Immature natural killer cell (primary cell): ENCODE data around the gene GPRASP2. TPM values are rescaled to one million over a fixed set of nuclear protein-coding genes. Genes with fewer than 3 reads are reported as not detected.
A peak's percentile ranks its signal among the peaks of the same experiment; 100 is the strongest.
"Not testable (repeated sequence)": the region's sequence is repeated elsewhere in the genome, so short reads cannot be mapped to it uniquely, and the experiment has no call there.

ENCODE experiments used
- DNase-seq, 3 donors: peaks; one replicate each; pipeline ENCODE4 v3.0.0; 2022; ENCODE audit warnings: mixed read lengths in 1 of 3
- H3K27ac Mint-ChIP-seq, 6 donors: one replicate each; pipeline ENCODE4 v1.8.0; 2020; ENCODE audit warnings: mixed read lengths in 6 of 6, mild to moderate bottlenecking in 5 of 6, inconsistent platforms in 4 of 6, moderate library complexity in 3 of 6
- H3K27me3 Mint-ChIP-seq, 3 donors: one replicate each; pipeline ENCODE4 v1.8.0; 2020 to 2021; ENCODE audit warnings: low read depth in 3 of 3, mild to moderate bottlenecking in 3 of 3, mixed read lengths in 3 of 3, moderate library complexity in 3 of 3, inconsistent platforms in 1 of 3
- H3K36me3 Mint-ChIP-seq, 3 donors: one replicate each; pipeline ENCODE4 v1.8.0; 2020; ENCODE audit warnings: mixed read lengths in 3 of 3, inconsistent platforms in 2 of 3, mild to moderate bottlenecking in 2 of 3
- H3K4me1 Mint-ChIP-seq, 2 donors: one replicate each; pipeline ENCODE4 v1.8.0; 2020; ENCODE audit warnings: inconsistent platforms in 2 of 2, mild to moderate bottlenecking in 2 of 2, mixed read lengths in 2 of 2, moderate library complexity in 1 of 2
- H3K4me3 Mint-ChIP-seq, 5 donors: one replicate each; pipeline ENCODE4 v1.8.0; 2020; ENCODE audit warnings: mild to moderate bottlenecking in 5 of 5, mixed read lengths in 5 of 5, inconsistent platforms in 3 of 5, moderate library complexity in 3 of 5
- H3K9me3 Mint-ChIP-seq, 6 donors: one replicate each; pipeline ENCODE4 v1.8.0; 2020; ENCODE audit warnings: mild to moderate bottlenecking in 6 of 6, mixed read lengths in 6 of 6, inconsistent platforms in 4 of 6, moderate library complexity in 3 of 6
- polyA plus RNA-seq, 3 donors: library from polyadenylated mRNA; unstranded; fragments of 300-500 nt; fragmentation: Illumina TruSeq; gene quantifications; one replicate each; pipeline ENCODE4 v1.2.3, GENCODE V29; 2021

The GPRASP2 gene
- polyA plus RNA-seq, 3 donors from 2014 or later, result 0.84 to 3.7 (median 0.99) TPM

DNA sequence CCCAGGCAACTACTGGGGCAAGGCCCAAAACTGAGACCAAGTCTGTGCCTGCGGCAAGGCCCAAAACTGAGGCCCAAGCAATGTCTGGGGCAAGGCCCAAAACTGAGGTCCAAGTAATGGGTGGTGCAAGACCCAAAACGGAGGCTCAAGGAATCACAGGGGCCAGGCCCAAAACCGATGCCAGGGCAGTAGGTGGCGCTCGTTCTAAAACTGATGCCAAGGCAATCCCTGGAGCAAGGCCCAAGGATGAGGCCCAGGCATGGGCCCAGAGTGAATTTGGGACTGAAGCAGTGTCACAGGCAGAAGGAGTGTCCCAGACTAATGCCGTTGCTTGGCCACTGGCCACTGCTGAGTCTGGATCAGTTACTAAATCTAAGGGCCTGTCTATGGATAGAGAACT lies 2.7 kb downstream of the GPRASP2 start:
- H3K36me3 Mint-ChIP-seq, result no peaks in the 10 kb centered on the region
- no peak overlapping the region for H3K27ac Mint-ChIP-seq
- H3K27me3 Mint-ChIP-seq, result peaks cover 0 to 12% (median 2%) of the 10 kb centered on the region in 3 donors
- H3K4me1 Mint-ChIP-seq, result peaks cover 5 to 11% of the 10 kb centered on the region in 2 donors
- H3K4me3 Mint-ChIP-seq, result no peak overlapping the region
- H3K9me3 Mint-ChIP-seq, result no peaks in the 10 kb centered on the region
- no peak for DNase-seq

GRCh38 chrX:102715967-102716366 lies 3.7 kb downstream of the GPRASP2 start:
- Mint-ChIP-seq H3K27me3 (peaks cover 0 to 12% (median 5%) of the 10 kb centered on the region in 3 donors), H3K4me3 (no peak overlapping the region), H3K9me3 (no peaks in the 10 kb centered on the region), H3K36me3 (no peaks in the 10 kb centered on the region), H3K27ac (no peak overlapping the region), H3K4me1 (peaks cover 14 to 21% of the 10 kb centered on the region in 2 donors)
- DNase-seq, result no peak

GRCh38 chrX:102720237-102721168 lies 8.3 kb downstream of the GPRASP2 start, which contains the start of gene GPRASP3:
Gene GPRASP3, plus strand, starts transcription at chrX:102720743. Its CDS starts 28,253 bp downstream, at chrX:102748996.
- H3K4me3 Mint-ChIP-seq, result peak within 1 kb of the TSS; percentile 88 to 98 (median 93)
- no peaks in the 10 kb centered on the region for H3K36me3 Mint-ChIP-seq

DNA sequence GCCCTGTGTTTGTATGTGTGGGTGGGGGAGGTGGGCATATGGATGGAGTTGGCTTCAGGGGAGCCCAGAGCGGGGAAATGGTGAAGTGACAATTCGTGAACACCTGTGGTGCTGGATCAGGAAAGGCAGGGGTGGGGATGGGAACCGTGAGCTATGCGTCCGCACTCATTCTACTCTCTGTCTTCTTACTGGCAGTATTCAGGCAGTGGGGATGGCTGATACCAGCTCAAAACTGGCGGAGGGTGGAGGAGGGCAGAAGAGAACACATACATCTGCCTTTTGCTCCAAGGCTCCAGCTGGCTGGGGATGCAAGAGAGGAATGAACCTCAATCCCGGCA lies 8.9 kb downstream of the GPRASP2 start:
- not testable (repeated sequence) for H3K36me3 Mint-ChIP-seq, H3K9me3 Mint-ChIP-seq, DNase-seq, H3K27me3 Mint-ChIP-seq
- Mint-ChIP-seq H3K4me1 (peaks cover 16 to 17% of the 10 kb centered on the region in 2 donors), H3K27ac (peak overlapping the region in 2 of 6 donors; percentile 14 to 78), H3K4me3 (peak overlapping the region; percentile 88 to 98 (median 93))

More at GRCh38 chrX:102720237-102721168, 8.3 kb downstream of the GPRASP2 start, which contains the start of gene GPRASP3:
- Mint-ChIP-seq H3K27me3 (peaks cover 4 to 5% (median 5%) of the 10 kb centered on the region in 3 donors), H3K4me1 (peaks cover 16 to 17% of the 10 kb centered on the region in 2 donors), H3K9me3 (no peaks in the 10 kb centered on the region), H3K27ac (peak within 1 kb of the TSS; percentile 48 to 92 (median 80))
- peak; percentile 53 to 62 (median 57) for DNase-seq

DNA sequence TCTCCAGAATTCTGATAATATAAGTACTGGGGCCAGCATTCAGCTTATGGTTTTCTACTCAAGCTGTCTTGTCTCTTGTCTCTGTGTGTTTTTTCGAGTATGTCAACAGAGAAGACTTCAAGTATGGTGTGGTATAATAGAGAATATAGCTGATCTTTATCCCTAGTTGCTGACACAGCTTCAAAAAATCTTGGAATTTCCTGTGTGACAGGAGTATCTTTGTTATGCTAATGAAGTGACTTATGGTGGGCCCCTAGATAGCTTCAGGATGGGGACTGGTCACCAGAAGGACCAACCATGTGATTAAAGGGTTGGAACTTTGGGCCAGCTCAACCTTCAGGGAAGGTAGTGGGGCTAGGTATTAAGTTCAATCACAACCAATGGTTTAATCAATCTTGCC lies 11.2 kb downstream of the GPRASP2 start:
- no peak overlapping the region for H3K4me3 Mint-ChIP-seq
- H3K27me3 Mint-ChIP-seq, result peaks cover 3 to 4% (median 4%) of the 10 kb centered on the region in 3 donors
- H3K9me3 Mint-ChIP-seq, result no peaks in the 10 kb centered on the region
- H3K27ac Mint-ChIP-seq, result no peak overlapping the region
- H3K36me3 Mint-ChIP-seq, result no peaks in the 10 kb centered on the region
- H3K4me1 Mint-ChIP-seq, result peaks cover 16 to 17% of the 10 kb centered on the region in 2 donors
- DNase-seq, result no peak

- H3K36me3 Mint-ChIP-seq, result no peaks in the 10 kb centered on the region
- no peak for DNase-seq
- H3K27me3 Mint-ChIP-seq, result peaks cover 1 to 7% (median 4%) of the 10 kb centered on the region in 3 donors
- no peaks in the 10 kb centered on the region for H3K9me3 Mint-ChIP-seq
- H3K4me1 Mint-ChIP-seq, result no peaks in the 10 kb centered on the region
- H3K4me3 Mint-ChIP-seq, result no peak overlapping the region
- H3K27ac Mint-ChIP-seq, result no peak overlapping the region
Measured at GRCh38 chrX:102727761-102728160, 15.5 kb downstream of the GPRASP2 start.

GRCh38 chrX:102728646-102729045 lies 16.4 kb downstream of the GPRASP2 start:
- Mint-ChIP-seq H3K27ac (no peak overlapping the region), H3K4me3 (no peak overlapping the region), H3K9me3 (no peaks in the 10 kb centered on the region), H3K27me3 (peaks cover 1 to 7% (median 5%) of the 10 kb centered on the region in 3 donors), H3K36me3 (no peaks in the 10 kb centered on the region), H3K4me1 (no peaks in the 10 kb centered on the region)
- DNase-seq, result no peak

GRCh38 chrX:102739657-102740056 lies 27.4 kb downstream of the GPRASP2 start:
- H3K27ac Mint-ChIP-seq, result no peak overlapping the region
- H3K36me3 Mint-ChIP-seq, result peaks cover 0 to 4% (median 0%) of the 10 kb centered on the region in 3 donors
- no peak overlapping the region for H3K4me3 Mint-ChIP-seq
- H3K27me3 Mint-ChIP-seq, result peaks cover 0 to 5% (median 2%) of the 10 kb centered on the region in 3 donors
- DNase-seq, result no peak
- no peaks in the 10 kb centered on the region for H3K4me1 Mint-ChIP-seq
- H3K9me3 Mint-ChIP-seq, result no peaks in the 10 kb centered on the region

GRCh38 chrX:102744307-102744706 lies 32.1 kb downstream of the GPRASP2 start:
- no peak for DNase-seq
- no peak overlapping the region for H3K27ac Mint-ChIP-seq
- peak overlapping the region in 1 of 5 donors; percentile 45 for H3K4me3 Mint-ChIP-seq
- H3K4me1 Mint-ChIP-seq, result no peaks in the 10 kb centered on the region
- H3K36me3 Mint-ChIP-seq, result no peaks in the 10 kb centered on the region
- H3K9me3 Mint-ChIP-seq, result no peaks in the 10 kb centered on the region
- peaks cover 0 to 13% (median 3%) of the 10 kb centered on the region in 3 donors for H3K27me3 Mint-ChIP-seq

DNA sequence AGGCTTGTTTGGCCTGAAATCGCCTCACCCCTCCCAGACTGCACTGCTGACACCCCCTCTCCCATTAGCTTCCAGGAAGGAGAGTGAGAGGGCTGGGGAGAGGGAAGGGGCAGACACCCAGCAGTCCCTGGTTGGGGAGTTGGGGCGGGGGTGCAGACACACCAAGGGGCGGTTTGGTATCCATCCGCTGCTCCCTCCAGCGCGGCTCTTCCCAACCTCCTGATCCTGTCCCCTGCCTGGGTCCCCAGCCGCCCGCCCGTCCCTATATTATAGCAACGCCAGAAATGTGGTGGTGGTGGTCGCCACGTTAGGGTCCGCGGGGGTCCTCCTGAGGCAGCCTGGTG lies 33.2 kb downstream of the GPRASP2 start:
- Mint-ChIP-seq H3K9me3 (no peaks in the 10 kb centered on the region), H3K27me3 (peaks cover 0 to 13% (median 3%) of the 10 kb centered on the region in 3 donors), H3K36me3 (no peaks in the 10 kb centered on the region), H3K4me1 (no peaks in the 10 kb centered on the region), H3K4me3 (peak overlapping the region; percentile 42 to 89 (median 84)), H3K27ac (no peak overlapping the region)
- DNase-seq, result no peak

DNA sequence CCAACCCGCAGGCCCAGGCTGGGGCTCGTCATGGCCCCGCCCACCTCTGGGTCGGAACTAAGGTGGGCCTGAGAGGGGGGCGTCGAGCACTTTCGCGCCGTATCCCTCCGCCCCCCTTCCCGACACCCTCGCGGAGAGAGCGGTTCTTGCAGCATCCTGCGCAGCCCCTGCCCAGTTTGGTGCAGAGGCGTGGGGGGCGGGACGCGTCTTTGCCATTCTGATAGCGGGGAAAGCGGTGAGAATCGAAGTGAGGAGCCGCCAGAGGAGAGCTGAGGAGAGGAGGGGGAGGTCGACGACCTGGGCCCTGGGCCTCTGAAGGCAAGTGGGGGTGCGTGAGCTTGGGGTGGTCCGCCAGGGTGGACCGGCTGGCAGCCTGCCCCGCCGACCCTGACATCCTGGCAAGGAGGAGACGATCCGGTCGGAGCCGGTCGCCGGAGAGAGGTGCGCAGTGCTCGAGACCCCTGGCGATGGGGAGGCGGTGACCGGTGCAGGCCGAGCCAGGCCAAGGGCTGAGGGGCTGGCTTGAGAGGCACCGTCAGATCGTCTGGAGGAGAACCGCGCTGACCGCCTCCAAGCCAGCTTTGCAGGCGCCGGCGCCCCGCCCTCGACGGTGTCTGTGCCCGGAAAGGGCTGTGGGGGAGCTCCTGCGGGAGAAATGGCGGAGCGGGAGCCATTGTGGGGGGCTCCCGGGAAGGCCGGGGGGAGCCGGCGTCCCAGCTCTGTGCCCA lies 33.8 kb downstream of the GPRASP2 start:
- DNase-seq, result peak in 2 of 3 donors; percentile 4 to 17
- H3K4me1 Mint-ChIP-seq, result no peaks in the 10 kb centered on the region
- peaks cover 0 to 13% (median 3%) of the 10 kb centered on the region in 3 donors for H3K27me3 Mint-ChIP-seq
- peak overlapping the region; percentile 80 to 89 (median 85) for H3K4me3 Mint-ChIP-seq
- H3K27ac Mint-ChIP-seq, result no peak overlapping the region
- no peaks in the 10 kb centered on the region for H3K36me3 Mint-ChIP-seq
- H3K9me3 Mint-ChIP-seq, result no peaks in the 10 kb centered on the region

DNA sequence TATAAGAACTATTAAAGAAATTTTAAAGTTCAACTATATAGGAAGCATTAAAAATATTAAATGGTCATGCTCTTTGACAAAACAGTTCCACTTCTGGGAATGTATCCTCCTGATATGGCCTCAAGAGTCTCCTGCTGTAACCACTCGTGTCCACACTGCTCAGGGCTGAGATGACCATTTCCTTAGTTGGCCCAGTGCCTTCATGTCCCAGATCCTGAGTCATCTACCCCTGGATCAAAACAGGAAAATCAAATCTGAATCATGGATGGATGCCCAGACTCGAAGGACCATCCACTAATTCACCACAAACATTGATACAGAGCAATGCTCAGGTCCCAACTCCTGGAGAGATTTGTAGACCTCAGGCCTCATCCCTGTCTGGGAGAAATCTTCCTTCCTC lies 53.0 kb downstream of the GPRASP2 start:
- H3K9me3 Mint-ChIP-seq, result no peaks in the 10 kb centered on the region
- H3K36me3 Mint-ChIP-seq, result no peaks in the 10 kb centered on the region
- no peak overlapping the region for H3K27ac Mint-ChIP-seq
- H3K4me1 Mint-ChIP-seq, result peaks cover 9 to 16% of the 10 kb centered on the region in 2 donors
- H3K4me3 Mint-ChIP-seq, result no peak overlapping the region
- peaks cover 4 to 14% (median 6%) of the 10 kb centered on the region in 3 donors for H3K27me3 Mint-ChIP-seq
- no peak for DNase-seq

DNA sequence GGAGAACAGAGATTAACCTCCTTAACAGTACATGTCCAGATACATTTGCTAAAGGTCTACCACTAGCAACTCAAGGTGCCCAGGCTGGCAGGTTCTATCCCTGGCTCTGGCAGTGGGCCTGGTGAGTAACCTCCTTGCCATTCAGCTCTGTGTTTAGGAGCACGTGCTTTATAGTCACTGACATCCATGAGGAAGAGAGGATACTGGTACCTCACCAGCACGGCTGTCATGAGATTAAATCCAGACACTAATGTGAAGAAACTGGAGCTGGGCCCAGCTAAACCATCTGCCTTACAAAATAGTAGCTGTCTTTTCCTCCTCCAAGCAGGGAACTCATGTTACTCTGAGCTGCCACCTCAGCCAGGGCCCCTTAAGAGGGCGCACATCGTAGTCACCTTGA lies 53.6 kb downstream of the GPRASP2 start:
- H3K27me3 Mint-ChIP-seq, result peaks cover 4 to 14% (median 6%) of the 10 kb centered on the region in 3 donors
- peaks cover 9 to 19% of the 10 kb centered on the region in 2 donors for H3K4me1 Mint-ChIP-seq
- H3K27ac Mint-ChIP-seq, result no peak overlapping the region
- H3K4me3 Mint-ChIP-seq, result no peak overlapping the region
- DNase-seq, result no peak
- H3K36me3 Mint-ChIP-seq, result no peaks in the 10 kb centered on the region
- no peaks in the 10 kb centered on the region for H3K9me3 Mint-ChIP-seq

- H3K36me3 Mint-ChIP-seq, result no peaks in the 10 kb centered on the region
Measured at GRCh38 chrX:102767287-102767686, 55.0 kb downstream of the GPRASP2 start.

More at GRCh38 chrX:102767287-102767686, 55.0 kb downstream of the GPRASP2 start:
- Mint-ChIP-seq H3K9me3 (no peaks in the 10 kb centered on the region), H3K4me1 (peaks cover 9 to 19% of the 10 kb centered on the region in 2 donors), H3K4me3 (peak overlapping the region in 2 of 5 donors; percentile 4 to 24), H3K27me3 (peaks cover 4 to 11% (median 9%) of the 10 kb centered on the region in 3 donors), H3K27ac (peak overlapping the region in 2 of 6 donors; percentile 7 to 9)
- DNase-seq, result no peak
